Stomach smooth muscle (tissue), 2 donors: ENCODE results near the gene WSCD1.

Source experiments
- H3K27ac ChIP-seq: one replicate; pipeline ENCODE4 v1.7.0; 2013; ENCODE audit warnings: mild to moderate bottlenecking, low read length, inconsistent platforms
- H3K27me3 ChIP-seq, 2 donors: one replicate each; pipeline ENCODE4 v1.7.0; 2013; ENCODE audit warnings: low read length in 2 of 2; ENCODE audit not compliant: insufficient read depth in 2 of 2, control insufficient read depth in 1 of 2
- H3K36me3 ChIP-seq, 2 donors: one replicate each; pipeline ENCODE4 v1.7.0; 2013; ENCODE audit warnings: low read length in 2 of 2; ENCODE audit not compliant: control insufficient read depth in 2 of 2, insufficient read depth in 2 of 2
- H3K4me1 ChIP-seq: one replicate; pipeline ENCODE4 v1.7.0; 2013; ENCODE audit warnings: low read length; ENCODE audit not compliant: control insufficient read depth, insufficient read depth
- H3K4me3 ChIP-seq, 2 donors: one replicate each; pipeline ENCODE4 v1.7.0; 2013; ENCODE audit warnings: low read length in 2 of 2
- H3K9ac ChIP-seq, 2 donors: one replicate each; pipeline ENCODE4 v1.7.0; 2013; ENCODE audit warnings: low read length in 2 of 2, mild to moderate bottlenecking in 1 of 2
- H3K9me3 ChIP-seq, 2 donors: one replicate each; pipeline ENCODE4 v1.7.0; 2013; ENCODE audit warnings: low read length in 2 of 2; ENCODE audit not compliant: control insufficient read depth in 2 of 2
- donor health status: healthy.
- donor health status: Pancreatic carcinoma.

Gene WSCD1

DNA sequence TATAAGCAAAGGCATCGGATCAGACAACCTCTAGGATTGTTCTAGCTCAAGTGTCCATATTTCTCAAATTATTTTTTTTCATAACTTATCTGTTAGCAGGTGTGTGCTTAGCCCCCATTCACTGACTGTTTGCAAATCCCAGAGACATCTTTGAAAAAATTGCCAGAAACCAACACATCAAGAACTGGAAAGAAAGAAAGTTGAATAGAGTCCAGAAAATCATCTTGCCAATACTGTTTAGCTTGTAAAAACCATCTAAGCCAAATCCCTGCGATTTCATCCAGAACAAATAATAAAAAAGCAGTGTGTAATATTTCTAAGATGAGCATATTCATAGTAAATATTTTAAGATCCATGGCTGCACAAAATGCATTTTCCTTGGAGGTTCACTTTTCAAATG, 64.5 kb downstream of the WSCD1 start:
- no peaks in the 10 kb centered on the region for H3K4me1 ChIP-seq
- H3K27ac ChIP-seq: no peak overlapping the region
- no peak overlapping the region for H3K9ac ChIP-seq
- no peaks in the 10 kb centered on the region for H3K36me3 ChIP-seq
- H3K27me3 ChIP-seq: peaks cover 0 to 3% of the 10 kb centered on the region in 2 donors
- H3K4me3 ChIP-seq: no peak overlapping the region
- H3K9me3 ChIP-seq: peaks cover 0 to 1% of the 10 kb centered on the region in 2 donors

- Histone ChIP-seq H3K4me1 (no peaks in the 10 kb centered on the region), H3K9ac (no peak overlapping the region), H3K4me3 (no peak overlapping the region), H3K27ac (no peak overlapping the region), H3K36me3 (no peaks in the 10 kb centered on the region), H3K27me3 (peaks cover 0 to 3% of the 10 kb centered on the region in 2 donors), H3K9me3 (no peaks in the 10 kb centered on the region)
These were observed 65.1 kb downstream of the WSCD1 start for GRCh38 chr17:6135236-6135635.

DNA sequence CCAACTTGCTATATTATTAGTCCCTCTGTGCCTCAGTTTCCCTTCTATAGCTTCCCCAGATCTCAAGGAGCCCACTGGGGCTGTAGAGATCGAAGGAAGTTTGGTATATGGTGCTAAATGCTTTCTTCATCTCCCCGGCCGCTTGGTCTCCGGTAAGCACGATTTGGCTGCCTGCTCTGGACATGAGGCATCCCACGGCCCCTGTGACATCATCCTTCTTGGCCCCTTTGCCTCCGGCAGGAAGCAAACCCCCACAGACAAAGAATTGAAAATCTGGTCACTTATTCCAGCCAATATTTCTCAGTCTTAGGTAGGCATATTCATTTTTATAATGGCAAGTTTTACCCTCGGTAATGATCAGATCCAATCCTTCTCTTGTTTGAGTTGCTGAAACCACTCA, 65.8 kb downstream of the WSCD1 start:
- Histone ChIP-seq H3K9ac (no peak overlapping the region), H3K4me3 (no peak overlapping the region), H3K9me3 (no peaks in the 10 kb centered on the region), H3K36me3 (no peaks in the 10 kb centered on the region), H3K4me1 (no peaks in the 10 kb centered on the region), H3K27ac (no peak overlapping the region), H3K27me3 (peaks cover 0 to 3% of the 10 kb centered on the region in 2 donors)

DNA sequence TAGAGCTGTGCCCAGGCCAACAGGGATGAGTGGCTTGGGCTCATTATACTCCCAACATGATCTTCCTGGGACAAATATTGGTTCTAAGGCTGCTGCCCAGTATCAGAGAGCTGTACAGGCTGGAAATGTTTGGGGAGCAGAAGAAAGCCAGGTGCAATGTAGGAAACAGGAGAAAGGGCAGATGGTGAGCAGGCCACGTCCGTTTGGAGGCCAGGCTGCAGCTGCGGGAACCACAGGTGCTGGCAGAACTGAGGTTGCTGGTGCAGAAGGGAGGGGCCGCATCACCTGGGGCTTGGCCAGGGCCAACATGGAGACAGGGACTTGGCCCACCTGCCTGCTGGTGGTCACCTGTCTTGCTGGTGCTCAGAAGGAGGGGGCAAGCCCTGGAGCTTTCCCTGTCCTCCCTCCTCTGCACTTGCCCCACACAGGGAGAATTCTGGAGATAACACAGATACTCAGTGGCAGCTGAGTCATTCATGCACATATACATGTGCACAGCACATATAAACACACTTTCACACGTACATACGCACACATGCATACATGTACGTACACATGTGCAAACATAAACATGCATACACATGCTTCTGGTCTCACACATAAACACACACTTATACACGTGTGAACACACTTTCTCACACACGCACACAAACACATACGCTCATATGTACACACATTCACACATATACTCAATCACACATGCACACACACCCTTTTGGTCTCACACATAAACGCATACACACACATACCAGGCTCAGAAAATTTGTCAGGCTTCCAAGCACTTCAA, 67.7 kb downstream of the WSCD1 start:
- Histone ChIP-seq H3K4me1 (no peaks in the 10 kb centered on the region), H3K9me3 (no peaks in the 10 kb centered on the region), H3K4me3 (no peak overlapping the region), H3K27me3 (peaks cover 0 to 3% of the 10 kb centered on the region in 2 donors), H3K27ac (no peak overlapping the region), H3K36me3 (no peaks in the 10 kb centered on the region), H3K9ac (no peak overlapping the region)

DNA sequence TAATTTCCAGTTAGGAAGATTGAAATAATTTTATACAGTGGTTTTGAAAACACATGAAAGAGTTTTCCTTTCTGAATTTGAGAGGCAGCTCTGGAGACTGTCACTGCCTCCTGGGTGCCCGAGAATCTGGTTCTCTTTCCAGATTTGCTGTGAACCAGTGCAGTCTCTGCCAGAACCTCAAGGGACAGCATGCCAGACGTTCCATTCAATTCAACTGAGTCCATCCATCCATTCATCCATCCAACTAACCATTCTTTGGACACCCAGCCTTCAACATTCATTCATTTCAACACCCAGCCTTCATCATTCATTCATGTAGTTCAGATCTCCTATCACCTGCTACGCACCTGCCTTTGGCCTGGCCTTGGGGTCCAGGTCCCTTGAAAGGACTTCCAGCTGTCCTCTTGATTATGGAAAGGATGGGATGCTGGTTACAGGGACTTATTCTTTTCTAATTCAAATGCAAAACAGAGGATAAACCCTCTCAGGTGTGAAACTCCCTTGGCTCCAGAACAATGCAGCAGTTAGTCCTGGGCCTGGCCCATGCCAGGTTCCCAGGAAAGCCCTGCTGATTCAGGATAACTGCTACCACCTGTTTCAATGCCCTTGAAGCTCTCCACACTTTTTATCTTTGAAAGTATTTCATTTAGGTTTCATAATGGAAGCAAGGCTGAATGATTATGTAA, 68.7 kb downstream of the WSCD1 start:
- H3K27me3 ChIP-seq: peaks cover 0 to 3% of the 10 kb centered on the region in 2 donors
- H3K4me1 ChIP-seq: no peaks in the 10 kb centered on the region
- no peak overlapping the region for H3K27ac ChIP-seq
- no peak overlapping the region for H3K4me3 ChIP-seq
- H3K9me3 ChIP-seq: no peaks in the 10 kb centered on the region
- H3K36me3 ChIP-seq: no peaks in the 10 kb centered on the region
- H3K9ac ChIP-seq: no peak overlapping the region

GRCh38 chr17:6139447-6139832, 69.3 kb downstream of the WSCD1 start:
- Histone ChIP-seq H3K27ac (no peak overlapping the region), H3K27me3 (peaks cover 0 to 3% of the 10 kb centered on the region in 2 donors), H3K36me3 (no peaks in the 10 kb centered on the region), H3K4me1 (no peaks in the 10 kb centered on the region), H3K4me3 (no peak overlapping the region), H3K9ac (no peak overlapping the region), H3K9me3 (no peaks in the 10 kb centered on the region)

GRCh38 chr17:6140188-6140587, 70.0 kb downstream of the WSCD1 start:
- no peak overlapping the region for H3K9ac ChIP-seq
- H3K9me3 ChIP-seq: no peaks in the 10 kb centered on the region
- H3K4me1 ChIP-seq: no peaks in the 10 kb centered on the region
- no peak overlapping the region for H3K4me3 ChIP-seq
- H3K36me3 ChIP-seq: no peaks in the 10 kb centered on the region
- no peak overlapping the region for H3K27ac ChIP-seq
- peaks cover 0 to 3% of the 10 kb centered on the region in 2 donors for H3K27me3 ChIP-seq

DNA sequence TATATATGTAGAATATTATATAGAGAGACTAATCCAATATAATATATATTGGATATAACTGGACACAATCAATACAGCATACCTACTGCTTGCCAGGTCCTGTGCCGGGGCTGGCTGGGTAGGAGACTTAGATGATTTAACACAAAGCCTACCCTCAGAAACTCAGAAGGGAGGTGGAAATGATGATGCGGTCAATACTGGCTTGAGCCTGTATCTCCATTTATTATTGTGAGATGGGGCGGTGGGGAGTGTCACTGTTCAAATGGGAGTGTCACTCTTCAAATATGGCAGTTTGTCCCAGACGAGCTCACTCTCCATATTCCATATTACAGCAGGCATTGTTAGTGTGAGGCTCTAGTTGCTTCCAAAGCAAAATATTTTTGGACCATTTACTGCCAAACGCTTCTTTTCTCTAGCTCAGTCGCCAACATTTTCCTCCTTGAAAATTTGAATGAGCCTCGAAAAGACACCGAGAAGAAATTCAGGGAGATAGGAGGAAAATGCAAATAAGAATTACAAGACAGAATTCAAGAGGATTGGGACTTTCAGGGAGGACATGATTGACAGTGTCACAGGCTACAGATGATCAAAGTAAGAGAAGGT, 70.7 kb downstream of the WSCD1 start:
- H3K9ac ChIP-seq: no peak overlapping the region
- no peak overlapping the region for H3K4me3 ChIP-seq
- no peaks in the 10 kb centered on the region for H3K4me1 ChIP-seq
- peaks cover 0 to 3% of the 10 kb centered on the region in 2 donors for H3K27me3 ChIP-seq
- H3K27ac ChIP-seq: no peak overlapping the region
- no peaks in the 10 kb centered on the region for H3K9me3 ChIP-seq
- no peaks in the 10 kb centered on the region for H3K36me3 ChIP-seq

DNA sequence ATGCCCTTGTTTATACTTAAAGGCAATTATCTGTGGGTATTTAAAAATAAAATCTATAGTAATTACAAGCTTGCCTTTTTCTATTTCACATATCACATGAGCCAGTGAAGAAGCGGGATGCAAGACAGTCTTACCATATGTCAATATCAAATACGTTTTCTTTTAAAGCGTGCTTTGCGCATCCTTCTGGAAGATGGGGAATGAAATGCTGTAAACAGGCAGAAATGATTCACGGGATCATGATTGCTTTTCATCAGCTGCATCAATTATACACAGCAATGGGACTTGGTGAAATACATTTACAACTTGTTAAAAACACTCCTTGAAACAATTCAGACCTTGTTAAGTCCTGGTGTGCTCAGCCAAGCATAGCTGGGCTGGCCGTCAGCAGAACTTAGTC, 72.5 kb downstream of the WSCD1 start:
- no peak overlapping the region for H3K4me3 ChIP-seq
- H3K4me1 ChIP-seq: no peaks in the 10 kb centered on the region
- H3K27me3 ChIP-seq: no peaks in the 10 kb centered on the region
- no peaks in the 10 kb centered on the region for H3K9me3 ChIP-seq
- no peaks in the 10 kb centered on the region for H3K36me3 ChIP-seq
- H3K27ac ChIP-seq: no peak overlapping the region
- H3K9ac ChIP-seq: no peak overlapping the region

DNA sequence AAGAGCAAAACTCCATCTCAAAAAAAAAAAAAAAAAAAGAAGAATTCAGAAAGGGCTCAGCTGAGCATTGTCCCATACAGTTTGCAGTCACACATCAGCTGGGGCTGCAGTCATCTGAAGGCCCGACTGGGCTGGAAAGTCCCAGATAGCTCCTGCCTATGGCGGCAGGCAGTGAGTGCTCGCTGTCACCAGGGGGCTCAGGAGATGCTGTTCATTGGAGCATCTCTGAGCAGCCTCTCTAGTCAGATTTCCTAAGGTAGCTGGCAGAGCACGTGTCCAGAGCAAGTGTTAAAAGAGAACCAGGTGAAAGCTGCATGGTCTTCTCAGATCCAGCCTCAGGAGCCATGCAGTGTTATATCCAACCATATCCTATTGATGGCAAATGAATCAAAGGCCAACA, 75.8 kb downstream of the WSCD1 start:
- Histone ChIP-seq H3K36me3 (no peaks in the 10 kb centered on the region), H3K27ac (no peak overlapping the region), H3K4me3 (no peak overlapping the region), H3K27me3 (peaks cover 0 to 6% of the 10 kb centered on the region in 2 donors), H3K4me1 (no peaks in the 10 kb centered on the region), H3K9ac (no peak overlapping the region), H3K9me3 (peaks cover 0 to 4% of the 10 kb centered on the region in 2 donors)

DNA sequence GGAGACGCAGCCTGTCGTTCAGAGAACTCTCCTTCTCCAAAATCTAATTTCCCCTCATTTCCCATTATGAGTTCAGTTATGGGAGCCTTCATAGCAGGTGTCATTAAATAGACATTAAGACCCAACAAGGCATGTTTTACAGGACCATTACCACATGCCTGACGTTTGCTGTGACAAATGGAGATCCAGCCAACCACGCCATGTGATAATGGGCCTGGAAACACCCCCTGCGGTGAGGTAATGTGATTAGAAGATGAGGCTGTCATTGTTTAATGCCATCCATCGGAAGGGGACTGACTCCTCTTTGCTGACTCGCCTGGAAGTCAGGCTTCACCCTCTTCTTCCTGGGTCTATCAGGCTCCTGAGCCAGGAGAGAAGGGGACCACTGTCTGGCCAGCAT, 76.9 kb downstream of the WSCD1 start:
- Histone ChIP-seq H3K4me1 (no peaks in the 10 kb centered on the region), H3K9me3 (peaks cover 0 to 4% of the 10 kb centered on the region in 2 donors)

More for the DNA sequence above, 76.9 kb downstream of the WSCD1 start:
- Histone ChIP-seq H3K36me3 (no peaks in the 10 kb centered on the region), H3K27ac (no peak overlapping the region), H3K4me3 (no peak overlapping the region), H3K9ac (no peak overlapping the region), H3K27me3 (peaks cover 0 to 9% of the 10 kb centered on the region in 2 donors)
